Lower leg skin (tissue), 4 donors: ENCODE data around the gene CALR3. TPM values are rescaled to one million over a fixed set of nuclear protein-coding genes. Genes with fewer than 3 reads are reported as not detected.
A peak's percentile ranks its signal among the peaks of the same experiment; 100 is the strongest.

Source experiments
- DNase-seq, 2 donors: peaks; one replicate each; pipeline ENCODE4 v3.0.0-alpha.2; 2019; ENCODE audit warnings: low spot score in 2 of 2
- H3K4me3 ChIP-seq: fragments of 200-600 bp; sonication (generic); 2 replicates; pipeline ENCODE4 v1.5.1; 2017; ENCODE audit warnings: mild to moderate bottlenecking, low read depth; ENCODE audit not compliant: poor library complexity, severe bottlenecking
- POLR2A ChIP-seq, 2 donors: fragments of 450-650 bp; IDR thresholded peaks; one replicate each; pipeline ENCODE4 v1.6.1; 2016 to 2017; ENCODE audit warnings: antibody characterized with exemption in 2 of 2, mild to moderate bottlenecking in 1 of 2, moderate library complexity in 1 of 2
- WGBS, 2 donors: methylation state at CpG; one replicate each; pipeline ENCODE4 v1.1.5; 2018; 5-methylcytosine and 5-hydroxymethylcytosine counted together
- intact Hi-C: fragments of 100-400 bp; cut with DNase I; formaldehyde crosslinking; loops from one replicate; pipeline ENCODE4 v1.15.0; 2023; ENCODE audit warnings: low total_unique reads
- total RNA-seq, 4 donors: library from RNA; depleted of rRNA; stranded (reverse); fragments of >200 nt; gene quantifications; one replicate each; pipeline ENCODE4 v1.1.0, GENCODE V29; 2016
- TF ChIP-seq, protein P1 (sequence below), 3 donors: fragments of 450-650 bp; IDR thresholded peaks; one replicate each; pipeline ENCODE4 v1.5.1; 2016; ENCODE audit warnings: antibody characterized with exemption in 3 of 3, mild to moderate bottlenecking in 3 of 3, moderate library complexity in 2 of 3

The CALR3 gene
- total RNA-seq, 4 donors from 2014 or later, result not detected

DNA sequence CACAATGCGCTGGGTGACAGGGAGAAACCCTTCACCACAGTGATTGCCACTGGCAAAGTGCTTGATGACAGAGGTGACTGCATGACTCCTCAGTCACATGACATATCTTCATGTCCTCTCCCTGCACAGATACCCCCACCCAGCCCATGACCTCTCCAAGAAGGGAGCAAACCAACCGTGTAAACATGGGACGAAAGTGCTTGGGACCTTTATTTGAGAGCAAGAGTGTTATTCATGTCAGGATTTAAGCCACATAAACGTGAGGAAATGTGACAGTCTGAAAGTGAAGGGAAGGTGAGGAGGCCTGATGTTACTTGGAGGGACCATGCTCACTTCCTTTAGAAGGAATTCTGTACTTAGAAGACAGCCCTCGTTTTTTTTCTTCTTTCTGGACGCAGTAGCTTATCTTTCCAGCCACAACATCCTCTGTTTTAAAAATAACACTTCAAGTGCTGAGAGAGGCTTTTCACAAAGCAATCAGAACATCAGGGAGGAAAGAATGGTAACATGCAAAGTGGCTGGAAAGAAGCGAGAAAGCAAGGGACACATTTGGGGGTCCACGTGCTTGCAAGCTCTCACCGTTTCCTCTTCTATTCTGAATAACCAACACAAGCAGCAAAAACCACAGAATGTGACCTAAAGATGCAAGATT lies 59.8 kb downstream of the CALR3 start:
- H3K4me3 ChIP-seq, result no peak overlapping the region
- intact Hi-C loops, result no loop called here
- WGBS, 2 donors, result 61 to 64% methylated on average over 9 of the region's 9 CpGs
- no peak for TF ChIP-seq POLR2A (IDR thresholded peaks at IDR 0.05)
- TF ChIP-seq, protein P1, sequence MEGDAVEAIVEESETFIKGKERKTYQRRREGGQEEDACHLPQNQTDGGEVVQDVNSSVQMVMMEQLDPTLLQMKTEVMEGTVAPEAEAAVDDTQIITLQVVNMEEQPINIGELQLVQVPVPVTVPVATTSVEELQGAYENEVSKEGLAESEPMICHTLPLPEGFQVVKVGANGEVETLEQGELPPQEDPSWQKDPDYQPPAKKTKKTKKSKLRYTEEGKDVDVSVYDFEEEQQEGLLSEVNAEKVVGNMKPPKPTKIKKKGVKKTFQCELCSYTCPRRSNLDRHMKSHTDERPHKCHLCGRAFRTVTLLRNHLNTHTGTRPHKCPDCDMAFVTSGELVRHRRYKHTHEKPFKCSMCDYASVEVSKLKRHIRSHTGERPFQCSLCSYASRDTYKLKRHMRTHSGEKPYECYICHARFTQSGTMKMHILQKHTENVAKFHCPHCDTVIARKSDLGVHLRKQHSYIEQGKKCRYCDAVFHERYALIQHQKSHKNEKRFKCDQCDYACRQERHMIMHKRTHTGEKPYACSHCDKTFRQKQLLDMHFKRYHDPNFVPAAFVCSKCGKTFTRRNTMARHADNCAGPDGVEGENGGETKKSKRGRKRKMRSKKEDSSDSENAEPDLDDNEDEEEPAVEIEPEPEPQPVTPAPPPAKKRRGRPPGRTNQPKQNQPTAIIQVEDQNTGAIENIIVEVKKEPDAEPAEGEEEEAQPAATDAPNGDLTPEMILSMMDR (IDR thresholded peaks at IDR 0.05), result no peak
- no peak for DNase-seq

DNA sequence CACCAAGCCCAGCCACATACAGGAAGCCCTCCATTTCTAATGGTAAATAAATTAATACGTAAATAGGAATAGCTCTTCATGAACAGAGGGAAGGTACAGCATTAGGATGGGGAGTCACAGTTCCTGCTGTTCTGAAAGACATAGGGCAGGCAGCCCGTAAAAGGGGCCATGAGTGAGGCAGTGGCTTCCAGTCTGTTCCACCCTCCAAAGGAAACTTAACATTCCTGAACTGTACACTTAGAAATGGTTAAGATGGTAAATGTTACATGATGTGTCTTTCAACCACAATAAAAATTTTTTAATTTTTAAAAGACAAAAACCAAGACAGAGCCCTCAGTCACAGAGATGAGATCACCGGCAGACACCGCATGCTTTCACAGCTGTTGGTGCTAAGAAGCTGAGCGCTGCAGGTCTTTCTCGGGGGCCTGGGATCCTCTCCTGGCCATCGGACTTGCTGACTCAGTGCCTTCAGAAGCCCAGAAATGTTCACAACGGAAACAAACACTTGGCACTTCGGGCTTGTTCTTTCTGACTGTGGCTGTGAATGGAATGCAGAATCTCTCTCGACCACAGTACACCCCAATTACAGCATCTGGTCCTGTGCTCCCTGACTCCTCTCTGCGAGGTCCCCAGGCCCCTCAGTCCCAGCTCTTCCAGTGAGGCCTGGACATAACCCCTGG lies 60.6 kb downstream of the CALR3 start:
- no peak overlapping the region for H3K4me3 ChIP-seq
- DNase-seq, result peak; percentile 64 to 91
- intact Hi-C loops, result no loop called here
- 51 to 54% methylated on average over 11 of the region's 11 CpGs for WGBS, 2 donors
- TF ChIP-seq, protein P1 (IDR thresholded peaks at IDR 0.05), result no peak
- TF ChIP-seq POLR2A (IDR thresholded peaks at IDR 0.05), result no peak

DNA sequence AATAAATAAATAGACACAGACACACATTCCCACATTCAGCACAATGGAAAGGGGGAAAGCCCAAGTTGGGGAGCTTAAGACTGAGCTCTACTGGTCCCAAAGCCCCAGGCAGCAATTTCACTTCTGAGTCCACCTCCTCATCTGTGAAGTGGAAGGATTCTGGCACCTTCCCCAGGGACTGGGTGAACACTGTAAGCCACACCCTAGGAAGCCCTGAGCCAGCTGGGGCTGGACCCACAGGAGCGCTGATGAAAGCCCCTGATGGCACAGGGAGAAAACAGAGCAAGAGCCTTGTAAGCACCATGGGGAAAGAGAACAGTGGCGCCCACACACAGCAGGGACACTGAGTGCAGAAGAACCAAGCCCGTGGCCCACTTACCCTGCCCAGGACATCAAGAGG lies 62.0 kb downstream of the CALR3 start:
- 89 to 92% methylated on average over 3 of the region's 3 CpGs for WGBS, 2 donors
- no peak overlapping the region for H3K4me3 ChIP-seq
- intact Hi-C loops, result no loop called here
- no peak for DNase-seq
- TF ChIP-seq, protein P1 (IDR thresholded peaks at IDR 0.05), result no peak
- no peak for TF ChIP-seq POLR2A (IDR thresholded peaks at IDR 0.05)

DNA sequence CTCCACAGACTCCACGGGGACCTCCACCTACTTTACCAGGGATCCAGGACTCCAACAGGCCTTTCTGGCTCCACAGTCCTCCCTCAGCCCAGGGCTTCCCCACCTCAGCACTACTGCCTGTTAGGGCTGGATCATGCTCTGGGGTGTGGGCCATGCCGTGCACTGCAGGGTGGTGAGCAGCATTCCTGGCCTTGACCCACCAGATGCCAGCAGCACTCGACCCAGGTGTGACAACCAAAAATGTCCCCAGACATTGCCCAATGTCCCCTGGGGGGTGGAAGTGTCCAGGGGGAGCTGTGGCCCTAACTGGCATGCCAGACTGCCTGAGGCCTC lies 66.2 kb downstream of the CALR3 start:
- WGBS, 2 donors, result 58 to 74% methylated on average over 3 of the region's 3 CpGs
- no peak for TF ChIP-seq POLR2A (IDR thresholded peaks at IDR 0.05)
- TF ChIP-seq, protein P1 (IDR thresholded peaks at IDR 0.05), result no peak
- DNase-seq, result no peak
- intact Hi-C loops, result no loop called here
- H3K4me3 ChIP-seq, result no peak overlapping the region

DNA sequence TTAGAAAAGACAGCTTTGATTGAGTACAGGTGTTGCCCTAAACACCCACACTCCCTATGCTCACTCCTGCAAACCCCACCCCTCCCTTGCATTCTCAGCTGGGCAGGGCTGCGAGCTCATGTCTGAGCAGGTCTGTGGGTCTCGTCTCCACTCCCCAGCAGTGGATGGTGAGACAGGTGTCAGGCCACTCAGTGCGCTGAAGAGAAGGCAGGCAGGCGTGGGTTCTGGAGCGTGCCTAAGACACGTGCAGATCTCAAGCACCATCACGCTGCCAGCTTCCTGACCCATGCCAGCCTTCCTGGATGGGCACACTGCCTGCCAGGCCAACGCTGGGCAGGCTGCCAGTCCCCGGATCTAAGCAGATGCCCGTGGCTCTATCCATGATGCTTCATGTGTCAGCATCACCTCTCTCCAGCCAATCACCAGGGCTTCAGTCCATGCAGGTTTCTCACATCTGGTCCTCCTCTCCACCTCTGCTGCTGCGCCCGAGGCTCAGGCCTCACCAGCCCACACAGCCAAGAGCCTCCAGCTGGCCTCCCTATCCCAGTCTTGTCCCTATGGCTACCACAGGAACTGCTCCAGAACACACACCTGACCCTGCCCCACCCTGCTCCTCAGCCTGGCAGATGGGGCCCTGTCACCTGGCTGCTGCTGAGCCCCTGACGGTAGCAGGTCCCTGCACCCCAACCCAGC lies 66.8 kb downstream of the CALR3 start:
- peak in 1 of 2 donors; percentile 28 for DNase-seq
- intact Hi-C loops, result no loop called here
- 43 to 48% methylated on average over 13 of the region's 13 CpGs for WGBS, 2 donors
- H3K4me3 ChIP-seq, result no peak overlapping the region
- TF ChIP-seq, protein P1 (IDR thresholded peaks at IDR 0.05), result no peak
- no peak for TF ChIP-seq POLR2A (IDR thresholded peaks at IDR 0.05)

Other genes starting within 250 kb of the CALR3 start
- 10 to 100 TPM; 12.6 to 27.5 (median 19.9) TPM for gene KLF2, start 171.3 kb downstream of the CALR3 start, total RNA-seq
- 10 to 100 TPM; 21.4 to 63.3 (median 26.7) TPM for gene EPS15L1, start 24.2 kb downstream of the CALR3 start, total RNA-seq
- gene C19orf44, start 227 bp upstream of the CALR3 start, total RNA-seq, result 1 to 10 TPM; 3.7 to 5.0 (median 4.8) TPM
- gene CHERP, start 46.3 kb upstream of the CALR3 start, total RNA-seq, result 10 to 100 TPM in 3 of 4 donors, 1 to 10 TPM in 1; 9.7 to 32.7 (median 12.6) TPM
- gene SLC35E1, start 76.2 kb upstream of the CALR3 start, total RNA-seq, result 10 to 100 TPM; 30.7 to 43.2 (median 39.2) TPM
- gene MED26, start 132.0 kb upstream of the CALR3 start, total RNA-seq, result 10 to 100 TPM; 12.0 to 16.6 (median 14.5) TPM
- 100 to 1,000 TPM in 1 of 4 donors, 10 to 100 TPM in 3; 78.5 to 125 (median 95.4) TPM for gene SMIM7, start 164.0 kb upstream of the CALR3 start, total RNA-seq
- gene TMEM38A, start 165.0 kb upstream of the CALR3 start, total RNA-seq, result 1 to 10 TPM; 1.3 to 3.2 (median 2.2) TPM
- gene NWD1, start 223.7 kb upstream of the CALR3 start, total RNA-seq, result 1 to 10 TPM in 2 of 4 donors, under 1 TPM in 2; 0.30 to 2.3 (median 1.3) TPM